ENCODE measurements around the gene CRTAC1. TPM values are rescaled to one million over a fixed set of nuclear protein-coding genes. Genes with fewer than 3 reads are reported as not detected.

CRTAC1 gene
- total and polyA plus RNA-seq, 4 donors: 0.14 to 0.33 (median 0.26) TPM

- WGBS: 94% methylated on average over 13 of the region's 13 CpGs
- Histone ChIP-seq H3K27me3 (ENCODE audit: control insufficient read depth in 4 of 4, insufficient read depth in 4 of 4, low read length in 3 of 4) (peaks cover 0 to 4% (median 0%) of the 10 kb centered on the region in 4 donors), H3K27ac (ENCODE audit: low read depth in 1 of 2, low read length in 2 of 2) (no peak overlapping the region), H3K4me1 (ENCODE audit: control insufficient read depth in 4 of 4, insufficient read depth in 4 of 4, low read length in 3 of 4) (peaks cover 0 to 3% (median 0%) of the 10 kb centered on the region in 4 donors), H3K9me3 (ENCODE audit: control insufficient read depth in 4 of 4, low read length in 3 of 4) (no peaks in the 10 kb centered on the region), H3K4me3 (ENCODE audit: low read depth in 1 of 3, low read length in 3 of 3) (no peak overlapping the region), H3K36me3 (ENCODE audit: control insufficient read depth in 4 of 4, insufficient read depth in 3 of 4, low read depth in 1 of 4, low read length in 3 of 4) (no peaks in the 10 kb centered on the region), H3K9ac (ENCODE audit: low read depth in 1 of 2, low read length in 2 of 2) (no peak overlapping the region)
- no peak for DNase-seq (ENCODE audit: low spot score)
- TF ChIP-seq YY1 (IDR thresholded peaks at IDR 0.05) (no peak), HNF4G (IDR thresholded peaks at IDR 0.05) (no peak), NR2F2 (IDR thresholded peaks at IDR 0.05) (no peak), FOXA1 (IDR thresholded peaks at IDR 0.05) (no peak), GABPA (IDR thresholded peaks at IDR 0.05 in 1 of 2, conservative IDR thresholded peaks at IDR 0.05 in 1 of 2) (no peak), CTCF (IDR thresholded peaks at IDR 0.05; ENCODE audit: low read depth, low read length, missing input control) (no peak), HNF4A (conservative IDR thresholded peaks at IDR 0.05) (no peak), JUND (IDR thresholded peaks at IDR 0.05) (no peak), FOXA2 (IDR thresholded peaks at IDR 0.05) (no peak), RXRA (IDR thresholded peaks at IDR 0.05) (no peak), SP1 (IDR thresholded peaks at IDR 0.05) (no peak), EGR1 (IDR thresholded peaks at IDR 0.05; ENCODE audit: low read depth in 2 of 2) (no peak), TAF1 (conservative IDR thresholded peaks at IDR 0.05) (no peak), RAD21 (IDR thresholded peaks at IDR 0.05) (no peak)
- TF ChIP-seq, protein P1, sequence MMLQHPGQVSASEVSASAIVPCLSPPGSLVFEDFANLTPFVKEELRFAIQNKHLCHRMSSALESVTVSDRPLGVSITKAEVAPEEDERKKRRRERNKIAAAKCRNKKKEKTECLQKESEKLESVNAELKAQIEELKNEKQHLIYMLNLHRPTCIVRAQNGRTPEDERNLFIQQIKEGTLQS (IDR thresholded peaks at IDR 0.05): no peak
- TF ChIP-seq, protein P2, sequence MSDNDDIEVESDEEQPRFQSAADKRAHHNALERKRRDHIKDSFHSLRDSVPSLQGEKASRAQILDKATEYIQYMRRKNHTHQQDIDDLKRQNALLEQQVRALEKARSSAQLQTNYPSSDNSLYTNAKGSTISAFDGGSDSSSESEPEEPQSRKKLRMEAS (IDR thresholded peaks at IDR 0.05): no peak
- TF ChIP-seq, protein P3, sequence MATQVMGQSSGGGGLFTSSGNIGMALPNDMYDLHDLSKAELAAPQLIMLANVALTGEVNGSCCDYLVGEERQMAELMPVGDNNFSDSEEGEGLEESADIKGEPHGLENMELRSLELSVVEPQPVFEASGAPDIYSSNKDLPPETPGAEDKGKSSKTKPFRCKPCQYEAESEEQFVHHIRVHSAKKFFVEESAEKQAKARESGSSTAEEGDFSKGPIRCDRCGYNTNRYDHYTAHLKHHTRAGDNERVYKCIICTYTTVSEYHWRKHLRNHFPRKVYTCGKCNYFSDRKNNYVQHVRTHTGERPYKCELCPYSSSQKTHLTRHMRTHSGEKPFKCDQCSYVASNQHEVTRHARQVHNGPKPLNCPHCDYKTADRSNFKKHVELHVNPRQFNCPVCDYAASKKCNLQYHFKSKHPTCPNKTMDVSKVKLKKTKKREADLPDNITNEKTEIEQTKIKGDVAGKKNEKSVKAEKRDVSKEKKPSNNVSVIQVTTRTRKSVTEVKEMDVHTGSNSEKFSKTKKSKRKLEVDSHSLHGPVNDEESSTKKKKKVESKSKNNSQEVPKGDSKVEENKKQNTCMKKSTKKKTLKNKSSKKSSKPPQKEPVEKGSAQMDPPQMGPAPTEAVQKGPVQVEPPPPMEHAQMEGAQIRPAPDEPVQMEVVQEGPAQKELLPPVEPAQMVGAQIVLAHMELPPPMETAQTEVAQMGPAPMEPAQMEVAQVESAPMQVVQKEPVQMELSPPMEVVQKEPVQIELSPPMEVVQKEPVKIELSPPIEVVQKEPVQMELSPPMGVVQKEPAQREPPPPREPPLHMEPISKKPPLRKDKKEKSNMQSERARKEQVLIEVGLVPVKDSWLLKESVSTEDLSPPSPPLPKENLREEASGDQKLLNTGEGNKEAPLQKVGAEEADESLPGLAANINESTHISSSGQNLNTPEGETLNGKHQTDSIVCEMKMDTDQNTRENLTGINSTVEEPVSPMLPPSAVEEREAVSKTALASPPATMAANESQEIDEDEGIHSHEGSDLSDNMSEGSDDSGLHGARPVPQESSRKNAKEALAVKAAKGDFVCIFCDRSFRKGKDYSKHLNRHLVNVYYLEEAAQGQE (IDR thresholded peaks at IDR 0.05): no peak
- TF ChIP-seq, protein P4, sequence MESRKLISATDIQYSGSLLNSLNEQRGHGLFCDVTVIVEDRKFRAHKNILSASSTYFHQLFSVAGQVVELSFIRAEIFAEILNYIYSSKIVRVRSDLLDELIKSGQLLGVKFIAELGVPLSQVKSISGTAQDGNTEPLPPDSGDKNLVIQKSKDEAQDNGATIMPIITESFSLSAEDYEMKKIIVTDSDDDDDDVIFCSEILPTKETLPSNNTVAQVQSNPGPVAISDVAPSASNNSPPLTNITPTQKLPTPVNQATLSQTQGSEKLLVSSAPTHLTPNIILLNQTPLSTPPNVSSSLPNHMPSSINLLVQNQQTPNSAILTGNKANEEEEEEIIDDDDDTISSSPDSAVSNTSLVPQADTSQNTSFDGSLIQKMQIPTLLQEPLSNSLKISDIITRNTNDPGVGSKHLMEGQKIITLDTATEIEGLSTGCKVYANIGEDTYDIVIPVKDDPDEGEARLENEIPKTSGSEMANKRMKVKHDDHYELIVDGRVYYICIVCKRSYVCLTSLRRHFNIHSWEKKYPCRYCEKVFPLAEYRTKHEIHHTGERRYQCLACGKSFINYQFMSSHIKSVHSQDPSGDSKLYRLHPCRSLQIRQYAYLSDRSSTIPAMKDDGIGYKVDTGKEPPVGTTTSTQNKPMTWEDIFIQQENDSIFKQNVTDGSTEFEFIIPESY (IDR thresholded peaks at IDR 0.05): no peak
Observed at GRCh38 chr10:97923057-97923456, 107.4 kb downstream of the CRTAC1 start.

Data from liver (tissue), 9 donors.